HG03342 (cell line): ENCODE measurements around the gene SYP.
A peak's percentile ranks its signal among the peaks of the same experiment; 100 is the strongest.

ENCODE experiments used
- ATAC-seq: cut with Tn5 transposase; IDR thresholded peaks from one replicate; pipeline ENCODE4 v1.9.1; 2021; ENCODE audit warnings: mild to moderate bottlenecking, moderate library complexity; ENCODE audit not compliant: unreplicated experiment

The SYP gene

DNA sequence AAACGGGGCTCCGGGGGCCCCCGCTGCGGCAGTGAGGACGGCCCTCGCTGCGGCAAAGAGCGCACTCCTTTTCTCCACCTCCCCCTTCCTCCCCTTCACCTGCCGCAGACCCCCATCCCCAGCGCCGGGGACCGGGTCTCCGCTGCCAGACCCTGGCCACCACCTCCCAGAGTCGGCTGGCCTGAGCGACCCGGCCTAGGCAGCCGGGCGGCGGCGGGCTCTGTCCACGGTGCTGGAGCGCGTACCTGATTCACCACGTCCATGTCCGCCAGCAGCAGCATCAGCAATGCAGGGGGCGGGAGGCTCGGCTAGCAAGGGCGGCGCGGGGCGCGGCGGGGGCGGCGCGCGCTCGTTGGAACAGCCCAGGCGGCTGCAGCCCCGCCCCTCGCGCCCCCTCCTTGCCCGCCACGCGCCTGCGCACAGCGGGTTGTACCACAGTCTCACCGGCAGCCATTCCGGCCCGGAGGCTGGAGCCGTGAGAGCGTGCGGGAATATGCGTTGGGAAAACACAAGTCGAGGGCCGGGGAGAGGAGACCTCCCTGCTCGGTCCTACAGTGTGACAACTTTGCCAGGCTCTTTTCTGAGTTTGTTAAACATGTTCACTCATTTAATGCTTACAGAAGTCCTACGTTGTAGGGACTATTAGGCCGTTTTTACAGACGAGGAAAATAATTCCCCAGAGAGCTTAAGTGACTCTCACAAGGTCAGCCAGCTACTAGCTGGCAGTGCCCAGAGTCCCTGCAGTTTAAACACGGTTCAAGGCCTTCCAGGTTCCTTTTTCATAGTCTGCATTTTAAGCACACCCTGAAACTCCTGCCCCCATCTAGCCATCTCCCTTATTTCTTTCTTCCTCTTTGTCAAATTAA is at the start of gene SYP:
Gene SYP, minus strand, starts transcription at position 288 of the 866 bp plus-strand sequence. Its CDS starts 7 bp downstream, at position 281.
- peak; percentile 85 for ATAC-seq

DNA sequence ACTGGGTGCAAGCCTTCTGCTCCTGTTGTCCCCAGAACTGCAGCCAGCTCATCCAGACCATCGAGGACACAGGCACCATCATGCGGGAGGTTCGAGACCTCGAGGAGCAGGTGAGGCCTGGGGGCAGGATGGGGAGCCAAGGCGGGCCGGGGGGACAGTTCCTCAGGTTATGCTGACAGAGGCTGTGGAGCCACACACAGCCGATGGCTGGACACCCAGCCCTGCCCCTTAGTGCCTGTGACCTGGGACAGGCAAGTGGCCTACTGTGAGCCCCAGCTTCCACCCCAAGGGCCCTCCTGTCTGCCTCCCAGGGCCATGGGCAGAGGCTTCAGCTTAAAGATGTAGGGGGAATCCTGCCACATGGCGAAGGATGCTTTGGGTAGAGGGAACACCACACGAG is 49.6 kb upstream of the SYP start:
- ATAC-seq = no peak

DNA sequence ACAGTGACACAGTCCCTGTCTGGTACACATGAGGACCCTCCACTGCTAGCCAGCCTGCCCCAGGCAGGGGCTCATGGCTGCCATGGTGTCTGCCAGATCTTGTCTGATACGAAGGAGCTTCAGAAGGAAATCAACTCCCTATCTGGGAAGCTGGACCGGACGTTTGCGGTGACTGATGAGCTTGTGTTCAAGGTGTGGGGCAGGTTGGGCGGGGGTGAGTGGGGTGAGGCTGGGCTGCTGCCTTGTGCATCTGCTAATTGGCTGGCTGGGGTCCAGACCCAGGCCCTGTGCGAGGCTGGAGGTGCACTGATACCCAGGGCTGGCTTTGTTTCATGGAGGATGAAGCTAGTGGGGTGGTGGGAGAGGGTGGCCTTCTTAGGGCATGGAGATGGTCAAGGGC is 49.1 kb upstream of the SYP start:
- ATAC-seq = no peak

DNA sequence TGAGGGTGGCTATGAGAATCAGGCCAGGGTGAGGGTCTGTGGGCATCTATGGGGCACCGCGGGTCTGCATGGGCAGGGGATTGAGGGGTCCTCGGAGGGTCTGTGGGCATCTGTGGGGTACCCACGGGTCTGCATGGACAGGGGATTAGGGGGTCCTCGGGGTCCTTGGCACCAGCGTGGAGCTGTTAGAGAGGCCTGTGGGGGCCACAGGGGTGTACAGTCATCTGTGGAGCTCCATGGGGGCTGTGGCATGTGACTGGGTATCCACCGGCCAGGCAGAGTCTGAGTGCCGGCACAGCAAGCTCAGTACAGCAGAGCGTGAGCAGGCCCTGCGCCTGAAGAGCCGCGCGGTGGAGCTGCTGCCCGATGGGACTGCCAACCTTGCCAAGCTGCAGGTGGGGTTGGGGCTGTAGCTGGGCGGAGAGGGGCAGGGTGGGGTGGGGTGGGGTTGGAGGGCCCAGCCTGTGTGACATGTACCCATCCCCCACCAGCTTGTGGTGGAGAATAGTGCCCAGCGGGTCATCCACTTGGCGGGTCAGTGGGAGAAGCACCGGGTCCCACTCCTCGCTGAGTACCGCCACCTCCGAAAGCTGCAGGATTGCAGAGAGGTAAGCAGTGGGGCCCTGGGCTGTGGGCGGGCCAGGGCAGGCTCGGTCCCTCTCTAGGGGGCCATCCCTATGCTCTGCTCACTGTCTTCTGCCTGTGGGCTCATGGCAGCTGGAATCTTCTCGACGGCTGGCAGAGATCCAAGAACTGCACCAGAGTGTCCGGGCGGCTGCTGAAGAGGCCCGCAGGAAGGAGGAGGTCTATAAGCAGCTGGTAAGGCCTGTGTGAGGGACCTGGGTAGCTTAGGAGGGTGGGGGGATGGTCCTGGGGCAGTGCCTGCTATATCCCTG is 48.2 kb upstream of the SYP start:
- no peak for ATAC-seq

DNA sequence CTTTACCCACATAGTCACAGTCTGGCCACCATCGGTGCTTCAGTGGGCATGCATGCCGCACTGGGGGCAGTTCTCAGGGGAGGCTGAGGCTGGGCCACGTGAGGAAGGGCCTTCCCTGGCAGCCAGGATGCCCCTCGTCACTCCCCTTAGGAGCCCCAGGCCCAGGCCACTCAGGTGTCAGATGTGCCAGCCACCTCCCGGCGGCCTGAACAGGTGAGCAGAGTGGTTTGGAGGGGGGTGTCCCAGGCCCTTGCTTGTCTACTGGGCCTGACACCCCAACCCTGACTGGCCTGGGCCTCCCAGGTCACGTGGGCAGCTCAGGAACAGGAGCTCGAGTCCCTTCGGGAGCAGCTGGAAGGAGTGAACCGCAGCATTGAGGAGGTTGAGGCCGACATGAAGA is 47.4 kb upstream of the SYP start:
- ATAC-seq = no peak

DNA sequence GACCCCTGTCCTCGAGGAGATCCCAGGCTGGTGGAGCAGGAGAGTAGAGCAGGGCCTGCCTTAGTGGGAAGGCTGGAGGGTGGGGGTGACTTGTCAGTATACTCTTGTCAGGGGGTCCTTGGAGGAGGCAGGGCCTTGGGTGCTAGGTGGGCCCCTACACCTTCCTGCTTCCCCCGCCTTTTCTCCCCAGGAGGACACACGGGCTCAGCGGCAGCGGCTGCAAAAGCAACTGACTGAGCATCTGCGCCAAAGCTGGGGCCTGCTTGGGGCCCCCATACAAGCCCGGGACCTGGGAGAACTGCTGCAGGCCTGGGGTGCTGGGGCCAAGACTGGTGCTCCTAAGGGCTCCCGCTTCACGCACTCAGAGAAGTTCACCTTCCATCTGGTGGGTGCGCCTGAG is 46.5 kb upstream of the SYP start:
- no peak for ATAC-seq

DNA sequence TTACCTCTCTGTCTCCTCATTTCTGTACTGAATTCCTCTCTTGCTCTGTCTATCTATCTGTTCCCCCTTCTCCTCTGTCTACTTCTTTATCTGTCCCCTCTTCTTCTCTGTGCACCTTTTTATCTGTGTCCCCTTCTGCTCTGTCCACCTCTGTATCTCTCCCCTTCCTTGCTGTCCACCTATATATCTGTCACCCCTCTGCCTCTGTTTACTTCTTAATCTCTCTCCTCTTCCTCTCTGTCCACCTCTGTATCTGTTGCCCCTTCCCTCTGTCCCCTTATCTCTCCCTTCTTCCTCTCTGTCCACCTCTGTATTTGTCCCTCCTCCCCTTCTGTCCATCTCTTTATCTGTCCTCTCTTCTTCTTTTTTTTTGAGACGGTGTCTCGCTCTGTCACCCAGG is 44.2 kb upstream of the SYP start:
- no peak for ATAC-seq

DNA sequence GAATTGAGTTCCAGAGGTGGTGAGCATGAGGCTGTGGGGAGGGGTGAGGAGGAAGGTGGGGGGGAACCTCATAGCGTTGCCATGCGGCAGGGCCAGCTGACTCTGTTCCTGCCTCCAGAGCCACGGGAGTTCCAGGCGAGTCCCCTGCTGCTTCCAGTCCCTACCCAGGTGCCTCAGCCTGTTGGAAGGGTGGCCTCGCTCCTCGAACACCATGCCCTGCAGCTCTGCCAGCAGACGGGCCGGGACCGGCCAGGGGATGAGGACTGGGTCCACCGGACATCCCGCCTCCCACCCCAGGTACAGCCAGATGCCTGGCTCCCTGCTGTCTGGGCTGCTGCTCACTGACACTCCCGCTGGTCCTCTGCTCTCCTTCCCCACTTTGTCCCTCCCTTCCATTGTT is 43.2 kb upstream of the SYP start:
- ATAC-seq = no peak

DNA sequence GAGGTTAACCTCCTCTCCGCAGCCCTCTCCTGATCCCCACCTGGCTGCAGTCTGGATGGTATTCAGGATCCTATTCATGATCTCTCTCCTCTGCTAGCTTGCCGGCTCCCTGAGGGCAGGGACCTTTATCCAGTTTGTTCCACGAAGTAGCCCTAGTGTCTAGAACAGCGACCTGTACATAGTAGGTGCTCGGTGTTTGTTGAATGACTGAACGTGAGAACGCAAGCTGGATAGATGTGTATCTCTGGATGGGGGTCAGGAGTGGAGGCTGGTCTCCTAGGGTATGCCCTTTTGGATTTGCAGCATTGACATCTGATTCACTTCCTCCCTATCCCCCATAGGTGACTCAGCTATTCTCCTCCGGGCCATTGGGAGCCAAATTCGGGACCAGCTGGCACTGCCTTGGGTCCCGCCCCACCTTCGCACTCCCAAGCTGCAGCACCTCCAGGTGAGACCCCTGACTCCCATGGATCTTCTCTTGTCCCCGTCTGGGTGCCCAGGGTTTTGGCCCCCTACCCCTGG is 42.6 kb upstream of the SYP start:
- no peak for ATAC-seq

DNA sequence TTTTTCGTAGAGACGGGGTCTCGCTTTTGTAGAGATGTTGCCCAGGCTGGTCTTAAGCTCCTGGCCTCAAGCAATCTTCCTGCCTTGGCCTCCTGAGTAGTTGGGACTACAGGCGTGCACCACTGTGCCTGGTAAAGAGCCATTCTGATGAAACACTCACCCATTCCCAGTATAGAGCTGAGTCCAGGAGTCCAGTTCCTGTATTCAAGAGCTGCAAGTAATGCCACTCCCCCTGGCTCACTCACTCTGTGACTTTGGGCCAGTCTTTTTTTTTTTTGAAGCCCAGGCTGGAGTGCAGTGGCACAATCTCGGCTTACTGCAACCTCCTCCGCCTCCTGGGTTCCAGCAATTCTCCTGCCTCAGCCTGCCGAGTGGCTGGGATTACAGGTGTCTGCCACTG is 38.7 kb upstream of the SYP start:
- no peak for ATAC-seq

DNA sequence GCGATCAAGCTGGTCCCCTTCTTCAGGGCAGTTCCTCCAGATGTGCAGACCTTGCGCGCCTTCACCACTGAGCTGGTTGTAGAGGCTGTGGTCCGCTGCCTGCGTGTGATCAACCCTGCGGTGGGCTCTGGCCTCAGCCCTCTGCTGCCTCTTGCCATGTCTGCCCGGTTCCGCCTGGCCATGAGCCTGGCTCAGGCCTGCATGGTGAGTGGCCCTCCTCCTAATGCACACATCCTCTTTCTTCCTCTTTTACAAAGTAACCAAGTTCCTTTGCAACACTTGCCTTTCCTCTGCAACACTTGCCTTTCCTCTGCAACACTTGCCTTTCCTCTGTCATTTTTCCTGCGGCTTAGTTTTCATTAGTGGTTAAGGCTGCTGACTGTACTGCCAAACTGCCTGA is 37.1 kb upstream of the SYP start:
- ATAC-seq = no peak

DNA sequence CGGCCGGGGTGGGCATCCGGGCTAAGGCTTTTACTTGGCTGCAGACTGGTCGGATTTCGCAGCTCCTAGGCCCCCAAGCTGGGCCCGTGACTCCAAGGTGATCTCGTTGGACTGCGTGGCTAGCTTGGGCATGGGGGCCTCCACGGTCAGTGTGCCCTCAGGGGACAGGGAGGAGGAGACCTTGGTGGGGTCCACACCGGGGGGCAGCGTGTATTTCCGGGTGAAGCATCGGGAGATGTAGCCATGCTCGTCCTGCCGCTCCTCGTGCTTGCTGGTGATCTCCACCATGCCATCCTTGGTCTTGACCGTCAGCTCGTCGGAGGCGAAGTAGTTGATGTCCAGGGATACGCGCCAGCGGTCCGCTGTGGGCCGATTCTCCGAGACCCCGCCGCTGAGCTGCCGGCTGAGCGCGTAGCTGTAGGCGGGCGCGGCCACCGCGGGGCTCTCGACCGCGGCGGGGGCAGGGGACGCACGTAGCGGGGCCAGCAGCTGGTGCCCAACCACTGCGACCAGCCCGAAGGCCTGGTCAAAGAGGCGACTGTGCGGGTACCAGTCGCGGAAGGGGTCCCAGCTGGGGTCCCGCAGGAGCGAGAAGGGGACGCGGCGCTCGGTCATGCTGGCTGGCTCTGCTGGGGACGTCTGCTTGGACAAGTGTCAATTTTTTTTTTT is 34.0 kb upstream of the SYP start:
- ATAC-seq = no peak

DNA sequence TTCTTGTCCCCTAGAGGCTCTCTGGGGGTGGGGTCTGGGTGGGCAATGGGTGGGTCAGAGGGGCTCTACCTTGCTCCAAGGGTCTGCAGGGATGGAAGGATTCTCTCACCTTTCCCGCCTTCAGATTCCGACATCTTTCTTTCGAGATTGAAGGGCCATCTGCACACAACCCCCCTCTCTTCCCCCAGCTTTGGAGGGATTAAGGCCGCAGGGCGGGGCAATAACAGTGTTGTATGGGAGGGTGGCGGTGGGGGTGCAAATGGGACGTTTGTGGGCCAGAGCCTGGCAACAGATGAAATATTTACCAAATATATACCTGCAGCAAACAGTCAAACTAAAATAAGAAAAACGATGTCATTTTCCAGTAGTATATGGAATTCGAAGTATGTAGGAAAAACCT is 33.2 kb upstream of the SYP start, which contains the start of gene CACNA1F:
Gene CACNA1F, minus strand, starts transcription at position 165 of the 400 bp plus-strand sequence. Its CDS starts 31 bp downstream, at position 134.
- ATAC-seq = no peak

DNA sequence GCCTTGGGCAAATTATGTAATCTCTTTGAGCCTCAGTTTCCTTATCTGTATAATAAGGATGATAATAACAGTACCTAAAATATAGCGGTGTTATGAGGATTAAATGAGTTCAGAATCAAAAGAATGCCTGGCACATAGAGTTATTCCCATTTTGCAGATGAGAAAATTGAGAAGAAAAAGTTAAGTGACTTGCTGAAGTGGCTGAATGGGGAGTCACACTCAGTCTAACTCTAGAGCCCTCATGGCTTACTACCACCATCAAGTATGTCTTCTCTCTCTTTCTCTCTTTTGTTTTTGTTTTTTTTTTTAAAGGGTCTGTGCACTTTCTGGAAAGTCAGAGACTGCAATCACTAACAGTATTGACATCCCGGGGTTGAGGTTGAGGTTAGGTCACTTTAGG is 32.5 kb upstream of the SYP start:
- ATAC-seq = no peak

DNA sequence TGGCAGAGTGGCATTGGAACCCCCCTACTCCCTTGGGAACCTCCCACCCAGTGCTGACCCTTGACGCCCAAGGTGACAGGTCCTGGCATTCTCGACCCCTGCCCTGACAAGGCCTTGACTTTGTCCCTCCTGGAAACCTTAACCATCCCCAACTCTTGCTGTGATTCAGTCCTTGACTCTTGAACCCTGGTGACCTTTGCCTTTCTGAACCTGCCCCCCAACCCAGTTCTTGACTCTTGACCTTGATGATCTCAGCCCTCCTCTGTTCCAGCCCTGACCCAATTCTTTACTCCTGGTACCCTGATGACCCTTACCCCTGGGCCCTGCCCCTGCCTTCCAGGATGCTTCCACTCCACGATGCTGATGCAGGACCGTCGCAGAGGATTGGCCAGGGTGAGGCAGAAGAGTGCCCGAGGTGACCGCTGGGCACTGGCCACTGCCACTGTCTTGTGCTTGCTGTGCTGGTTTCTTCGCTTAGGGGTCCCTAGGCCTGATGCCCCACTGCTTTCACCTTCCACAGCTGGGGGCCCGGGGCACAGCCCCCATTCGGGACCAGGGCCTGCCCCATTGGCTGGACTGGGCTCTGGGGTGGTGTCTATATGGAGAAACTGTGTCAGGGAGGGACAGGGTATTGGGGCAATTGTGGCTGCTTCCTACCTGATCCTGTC is 31.5 kb upstream of the SYP start:
- ATAC-seq = no peak

DNA sequence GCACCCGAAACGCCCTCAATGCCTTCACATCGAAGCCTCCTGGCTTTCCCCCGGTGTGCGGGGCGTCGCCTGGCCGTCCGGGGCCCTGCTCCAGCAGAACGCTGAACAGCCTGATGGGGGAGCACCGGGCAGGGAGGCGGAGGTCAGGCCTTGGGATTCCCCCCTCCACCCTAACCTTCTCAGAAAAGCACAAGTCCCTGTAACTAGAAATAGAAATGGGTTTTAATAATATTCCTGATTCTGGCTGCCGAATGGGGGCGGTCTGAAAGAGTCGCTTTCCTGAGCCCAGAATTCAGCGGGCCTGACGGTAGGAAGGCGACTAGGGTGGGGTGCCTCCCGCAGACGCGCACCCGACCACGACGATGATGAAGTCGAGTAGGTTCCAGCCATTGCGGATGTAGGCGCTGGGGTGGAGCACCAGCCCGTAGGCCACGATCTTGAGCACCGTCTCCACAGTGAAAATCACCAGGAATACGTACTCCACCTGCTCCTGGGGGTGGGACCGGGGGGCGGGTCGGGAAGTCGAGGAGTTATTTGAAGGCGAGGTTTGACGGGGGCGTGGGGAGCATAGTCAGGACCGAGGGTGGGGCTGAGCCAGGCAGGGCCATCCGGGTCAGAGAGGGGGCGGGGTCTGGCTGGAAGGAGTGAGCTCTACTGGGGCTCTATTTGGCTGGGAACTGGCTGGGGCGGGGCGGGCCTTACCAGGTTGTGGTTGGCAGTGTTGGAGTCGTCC is 30.7 kb upstream of the SYP start:
- peak; percentile 64 for ATAC-seq

DNA sequence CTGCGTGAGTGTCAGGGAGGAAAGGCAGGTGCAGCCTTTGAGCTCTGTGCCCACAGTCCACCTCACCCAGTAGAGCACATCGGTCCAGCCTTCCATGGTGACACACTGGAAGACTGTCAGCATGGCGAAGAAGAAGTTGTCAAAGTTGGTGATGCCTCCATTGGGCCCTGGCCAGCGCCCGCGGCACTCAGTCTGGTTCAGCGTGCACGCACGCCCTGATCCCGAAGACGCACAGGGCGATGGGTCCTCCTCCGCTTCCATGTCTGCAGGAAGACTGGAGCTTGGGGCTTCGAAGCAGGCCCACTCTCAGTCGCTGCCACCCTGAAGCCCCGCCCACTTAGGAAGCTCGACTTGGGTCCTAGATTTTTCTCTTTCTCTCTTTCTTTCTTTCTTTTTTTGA is 28.2 kb upstream of the SYP start:
- no peak for ATAC-seq

DNA sequence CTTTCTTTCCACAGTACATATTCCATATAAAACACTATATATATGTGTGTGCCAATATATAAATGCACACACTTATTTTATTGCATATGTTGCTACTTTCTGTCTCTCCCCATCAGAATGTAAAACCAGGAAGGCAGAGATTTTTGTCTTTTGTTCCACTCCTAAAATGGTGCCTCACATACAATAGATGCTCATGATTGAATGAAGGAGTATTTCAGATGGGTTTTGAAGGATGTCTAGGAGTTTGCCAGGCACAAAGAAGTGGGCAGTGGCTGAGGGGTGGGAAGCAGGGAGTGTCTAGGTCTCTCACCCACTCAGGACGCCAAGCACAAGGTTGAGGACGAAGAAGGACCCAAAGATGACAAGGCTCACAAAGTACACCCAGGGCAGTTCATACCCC is 27.7 kb upstream of the SYP start:
- ATAC-seq = no peak

DNA sequence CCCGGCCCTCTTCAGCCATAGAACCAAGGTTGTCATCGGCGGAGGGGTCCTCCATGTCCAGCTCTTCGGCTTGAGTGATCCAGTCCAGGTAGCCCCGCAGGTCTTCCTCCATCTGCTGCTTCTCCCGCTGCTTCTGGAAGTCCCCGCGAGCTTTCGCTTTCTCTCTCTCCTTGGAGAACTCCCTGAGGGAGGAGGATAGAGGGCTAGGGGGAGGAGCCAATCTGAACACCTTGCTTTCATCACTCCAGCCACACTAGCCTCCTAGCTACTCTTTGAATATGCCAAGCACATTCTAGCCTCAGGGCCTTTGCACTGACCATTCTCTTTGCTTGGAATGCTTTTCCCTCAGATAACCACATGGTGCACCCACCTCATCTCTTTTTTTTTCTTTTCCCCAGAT is 27.0 kb upstream of the SYP start:
- ATAC-seq = no peak

DNA sequence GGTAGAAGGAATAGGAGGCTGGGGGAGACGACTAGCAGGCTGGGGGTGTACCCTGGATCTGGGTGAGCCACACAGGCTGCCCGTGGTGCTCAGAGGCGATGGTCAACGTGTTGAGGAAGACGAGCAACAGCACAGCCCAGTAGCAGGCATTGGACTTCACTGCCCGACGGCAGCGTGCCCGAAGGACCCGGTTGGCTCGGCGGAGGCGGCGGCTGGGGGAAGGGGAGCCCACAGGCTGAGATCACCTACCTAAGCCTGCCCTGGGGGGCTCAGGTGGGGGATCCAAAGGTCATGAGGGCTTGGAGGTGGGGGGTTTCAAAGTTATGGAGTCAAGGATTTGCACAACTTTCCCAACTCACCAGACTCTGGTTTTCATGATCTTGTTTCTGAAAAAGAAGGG is 25.9 kb upstream of the SYP start:
- no peak for ATAC-seq
